Body of pancreas (tissue), 4 donors: Measurements from ENCODE around the gene THSD7A. TPM values are rescaled to one million over a fixed set of nuclear protein-coding genes. Genes with fewer than 3 reads are reported as not detected.

Experiments used
- ATAC-seq: fragments of 150-250 bp; one replicate; pipeline ENCODE4 v1.9.1; 2016
- DNase-seq, 4 donors: peaks; one replicate each; pipeline ENCODE4 v3.0.0-alpha.2; 2019
- H3K27ac ChIP-seq, 4 donors: fragments of 200-600 bp; sonication (generic); 1 replicate in 3 of 4; 2 replicates in 1 of 4; pipeline versions ENCODE4 v1.5.1 to v1.6.1; 2016 to 2019; ENCODE audit warnings: mild to moderate bottlenecking in 1 of 4, mixed read lengths in 1 of 4, moderate library complexity in 1 of 4
- H3K27me3 ChIP-seq, 2 donors: fragments of 200-600 bp; sonication (generic); one replicate each; pipeline ENCODE4 v1.6.0; 2016; ENCODE audit warnings: mild to moderate bottlenecking in 1 of 2
- H3K36me3 ChIP-seq, 2 donors: fragments of 200-600 bp; sonication (generic); replicated peaks in 1 of 2; 2 replicates each; pipeline ENCODE4 v1.5.1; 2016; ENCODE audit warnings: low read depth in 2 of 2; ENCODE audit not compliant: insufficient read depth in 1 of 2
- H3K4me1 ChIP-seq: fragments of 200-600 bp; sonication (generic); one replicate; pipeline ENCODE4 v1.6.0; 2016
- H3K4me3 ChIP-seq, 2 donors: fragments of 200-600 bp; sonication (generic); 1 replicate in 1 of 2; 2 replicates in 1 of 2; pipeline ENCODE4 v1.5.1; 2016 to 2019
- H3K9me3 ChIP-seq, 3 donors: fragments of 200-600 bp; sonication (generic); 1 replicate in 2 of 3; 2 replicates in 1 of 3; pipeline ENCODE4 v1.5.1; 2016
- POLR2A ChIP-seq, 3 donors: fragments of 450-650 bp; IDR thresholded peaks; one replicate each; pipeline ENCODE4 v1.6.1; 2016; ENCODE audit warnings: antibody characterized with exemption in 3 of 3, mild to moderate bottlenecking in 2 of 3
- WGBS, 2 donors: methylation state at CpG; one replicate each; pipeline ENCODE4 v1.1.5; 2017; 5-methylcytosine and 5-hydroxymethylcytosine counted together
- intact Hi-C: fragments of 100-400 bp; cut with DNase I; formaldehyde crosslinking; loops from one replicate; pipeline ENCODE4 v1.15.1; 2023
- total RNA-seq, 2 donors: library from RNA; depleted of rRNA; stranded (reverse); fragments of >200 nt; gene quantifications; one replicate each; pipeline ENCODE4 v1.1.0, GENCODE V29; 2016
- TF ChIP-seq, protein P1 (sequence below), 7 experiments: fragments of 450-650 bp in 4 of 7; fragments of 200-600 bp in 3 of 7; sonication (generic) in 3 of 7; IDR thresholded peaks; one replicate each; pipeline ENCODE4 v1.5.1; 2016 to 2019; ENCODE audit warnings: antibody characterized with exemption in 7 of 7

The THSD7A gene
- total RNA-seq, 2 donors from 2014 or later: 0.66 to 7.0 TPM

DNA sequence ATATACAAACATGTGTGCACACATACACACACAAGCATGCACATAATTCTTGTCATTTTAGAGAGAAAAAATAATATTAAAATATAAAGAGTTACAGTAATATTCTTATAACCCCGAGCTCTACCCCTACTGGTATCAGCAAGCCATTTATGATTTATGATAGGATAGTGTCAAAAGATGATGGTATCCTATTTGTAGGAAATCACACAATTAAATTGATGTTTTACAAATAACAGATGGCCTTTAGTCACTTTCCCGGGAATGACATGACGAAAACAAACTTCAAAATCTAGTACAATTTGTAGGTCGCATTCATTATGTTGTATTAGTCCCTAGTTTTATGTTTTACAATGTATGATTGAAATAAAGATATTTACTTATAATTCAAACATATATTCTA, 36.8 kb downstream of the THSD7A start:
- intact Hi-C loops: no loop called here

DNA sequence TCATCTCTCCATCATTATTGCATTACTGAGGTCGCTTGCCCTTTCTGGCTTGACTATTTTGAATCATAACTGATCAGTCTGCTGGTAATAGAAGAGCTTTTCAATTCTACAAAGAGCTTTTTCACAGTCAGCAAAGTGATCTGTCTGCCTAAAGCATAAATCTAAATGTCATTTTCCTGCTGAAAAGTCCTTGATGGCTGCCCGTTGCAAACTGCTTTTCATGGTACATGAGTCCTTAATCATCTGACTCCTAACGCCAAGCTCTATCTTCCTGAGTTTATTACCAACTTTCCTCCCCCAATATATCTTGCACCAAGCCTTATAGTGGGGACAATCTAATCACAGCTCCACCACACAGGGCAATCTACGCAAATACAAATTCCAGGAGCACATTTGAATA, 39.8 kb downstream of the THSD7A start:
- Histone ChIP-seq H3K36me3 (no peaks in the 10 kb centered on the region), H3K4me1 (no peaks in the 10 kb centered on the region), H3K27me3 (no peaks in the 10 kb centered on the region), H3K27ac (no peak overlapping the region), H3K9me3 (no peaks in the 10 kb centered on the region), H3K4me3 (no peak overlapping the region)
- intact Hi-C loops: no loop called here
- no peak for TF ChIP-seq POLR2A (IDR thresholded peaks at IDR 0.05)
- TF ChIP-seq, protein P1, sequence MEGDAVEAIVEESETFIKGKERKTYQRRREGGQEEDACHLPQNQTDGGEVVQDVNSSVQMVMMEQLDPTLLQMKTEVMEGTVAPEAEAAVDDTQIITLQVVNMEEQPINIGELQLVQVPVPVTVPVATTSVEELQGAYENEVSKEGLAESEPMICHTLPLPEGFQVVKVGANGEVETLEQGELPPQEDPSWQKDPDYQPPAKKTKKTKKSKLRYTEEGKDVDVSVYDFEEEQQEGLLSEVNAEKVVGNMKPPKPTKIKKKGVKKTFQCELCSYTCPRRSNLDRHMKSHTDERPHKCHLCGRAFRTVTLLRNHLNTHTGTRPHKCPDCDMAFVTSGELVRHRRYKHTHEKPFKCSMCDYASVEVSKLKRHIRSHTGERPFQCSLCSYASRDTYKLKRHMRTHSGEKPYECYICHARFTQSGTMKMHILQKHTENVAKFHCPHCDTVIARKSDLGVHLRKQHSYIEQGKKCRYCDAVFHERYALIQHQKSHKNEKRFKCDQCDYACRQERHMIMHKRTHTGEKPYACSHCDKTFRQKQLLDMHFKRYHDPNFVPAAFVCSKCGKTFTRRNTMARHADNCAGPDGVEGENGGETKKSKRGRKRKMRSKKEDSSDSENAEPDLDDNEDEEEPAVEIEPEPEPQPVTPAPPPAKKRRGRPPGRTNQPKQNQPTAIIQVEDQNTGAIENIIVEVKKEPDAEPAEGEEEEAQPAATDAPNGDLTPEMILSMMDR (IDR thresholded peaks at IDR 0.05): no peak
- ATAC-seq (no peak), DNase-seq (no peak)
- WGBS, 2 donors: 60 to 64% methylated on average over 4 of the region's 4 CpGs

More for the DNA sequence above, 36.8 kb downstream of the THSD7A start:
- Histone ChIP-seq H3K27me3 (no peaks in the 10 kb centered on the region), H3K9me3 (no peaks in the 10 kb centered on the region), H3K4me1 (no peaks in the 10 kb centered on the region), H3K36me3 (no peaks in the 10 kb centered on the region), H3K4me3 (no peak overlapping the region), H3K27ac (no peak overlapping the region)
- DNase-seq (no peak), ATAC-seq (no peak)
- TF ChIP-seq POLR2A (IDR thresholded peaks at IDR 0.05): no peak
- TF ChIP-seq, protein P1 (IDR thresholded peaks at IDR 0.05): no peak
- 75 to 76% methylated on average over 4 of the region's 4 CpGs for WGBS, 2 donors

DNA sequence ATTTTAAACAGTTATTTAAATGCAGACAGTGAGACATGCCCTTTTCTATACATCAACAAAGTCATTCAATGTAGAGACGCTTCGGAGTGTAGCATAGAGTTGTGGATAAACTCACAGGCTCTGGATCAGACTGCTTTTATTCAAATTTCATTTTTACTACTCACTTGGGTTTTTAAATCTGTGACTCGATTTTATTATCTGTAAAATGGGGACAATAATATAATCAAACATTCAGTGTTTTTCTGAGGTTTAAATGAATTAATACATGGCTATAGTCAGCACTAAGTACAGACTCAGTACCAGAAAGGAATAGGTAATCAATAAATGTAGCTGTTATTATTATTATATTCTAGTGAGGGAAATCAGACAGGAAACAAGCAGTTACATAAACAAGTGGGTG, 43.4 kb downstream of the THSD7A start:
- no peak overlapping the region for H3K4me3 ChIP-seq
- 74 to 76% methylated on average over 3 of the region's 3 CpGs for WGBS, 2 donors
- no peak for DNase-seq
- H3K36me3 ChIP-seq: no peaks in the 10 kb centered on the region
- no peak overlapping the region for H3K27ac ChIP-seq
- no peaks in the 10 kb centered on the region for H3K9me3 ChIP-seq
- TF ChIP-seq, protein P1 (IDR thresholded peaks at IDR 0.05): no peak
- no peak for TF ChIP-seq POLR2A (IDR thresholded peaks at IDR 0.05)
- ATAC-seq: no peak
- H3K4me1 ChIP-seq: no peaks in the 10 kb centered on the region
- intact Hi-C loops: no loop called here
- no peaks in the 10 kb centered on the region for H3K27me3 ChIP-seq

DNA sequence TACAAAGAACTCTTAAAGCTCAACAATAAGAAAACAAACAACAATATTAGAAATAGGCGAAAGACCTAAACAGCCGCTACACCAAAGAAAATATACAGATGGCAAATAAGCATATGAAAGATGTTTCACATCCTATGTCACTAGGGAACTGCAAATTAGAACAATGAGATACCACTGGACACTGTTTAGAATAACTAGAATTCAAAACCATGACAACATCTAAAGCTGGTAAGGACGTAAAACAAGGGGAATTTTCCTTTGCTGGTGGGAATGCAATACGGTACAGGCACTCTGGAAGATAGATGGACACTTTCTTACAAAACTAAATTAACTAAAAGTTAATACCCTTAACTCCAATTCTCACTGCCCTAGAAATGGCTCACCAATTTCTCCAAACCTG, 44.5 kb downstream of the THSD7A start:
- Histone ChIP-seq H3K4me3 (no peak overlapping the region), H3K36me3 (no peaks in the 10 kb centered on the region), H3K4me1 (no peaks in the 10 kb centered on the region), H3K9me3 (no peaks in the 10 kb centered on the region), H3K27me3 (no peaks in the 10 kb centered on the region), H3K27ac (no peak overlapping the region)
- 83 to 85% methylated on average over 4 of the region's 4 CpGs for WGBS, 2 donors
- ATAC-seq (no peak), DNase-seq (no peak)
- TF ChIP-seq, protein P1 (IDR thresholded peaks at IDR 0.05): no peak
- TF ChIP-seq POLR2A (IDR thresholded peaks at IDR 0.05): no peak
- intact Hi-C loops: no loop called here

DNA sequence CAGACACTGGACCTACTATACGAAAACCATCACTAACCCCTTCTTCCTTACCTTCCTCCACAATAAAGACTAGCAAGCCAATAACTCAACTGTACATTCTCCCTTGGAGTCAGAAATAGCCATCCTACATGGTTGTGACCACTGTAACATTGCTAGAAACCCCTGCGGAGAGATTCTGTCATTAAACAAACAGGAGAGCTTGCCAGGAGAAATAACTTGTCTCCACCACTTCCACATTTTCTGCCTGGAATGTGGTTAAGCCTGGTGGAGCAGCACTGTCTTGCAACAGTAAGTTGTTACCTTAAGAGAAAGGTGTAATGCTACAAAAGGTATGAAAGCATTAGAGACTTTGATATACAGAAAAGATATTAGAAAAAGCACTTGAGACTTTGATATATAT, 45.8 kb downstream of the THSD7A start:
- 46 to 50% methylated on average over 2 of the region's 2 CpGs for WGBS, 2 donors
- no peak for ATAC-seq
- H3K4me3 ChIP-seq: no peak overlapping the region
- DNase-seq: peak in 1 of 4 donors; percentile 11
- H3K27me3 ChIP-seq: no peaks in the 10 kb centered on the region
- no peak overlapping the region for H3K27ac ChIP-seq
- intact Hi-C loops: no loop called here
- TF ChIP-seq, protein P1 (IDR thresholded peaks at IDR 0.05): peak in 1 of 7 experiments; percentile 6
- no peak for TF ChIP-seq POLR2A (IDR thresholded peaks at IDR 0.05)
- no peaks in the 10 kb centered on the region for H3K4me1 ChIP-seq
- H3K9me3 ChIP-seq: no peaks in the 10 kb centered on the region
- H3K36me3 ChIP-seq: no peaks in the 10 kb centered on the region
